ENCODE data around the gene CTSZ. TPM values are rescaled to one million over a fixed set of nuclear protein-coding genes. Genes with fewer than 3 reads are reported as not detected.

The CTSZ gene
- total and polyA plus RNA-seq, 4 donors = 11.8 to 233 (median 188) TPM

DNA sequence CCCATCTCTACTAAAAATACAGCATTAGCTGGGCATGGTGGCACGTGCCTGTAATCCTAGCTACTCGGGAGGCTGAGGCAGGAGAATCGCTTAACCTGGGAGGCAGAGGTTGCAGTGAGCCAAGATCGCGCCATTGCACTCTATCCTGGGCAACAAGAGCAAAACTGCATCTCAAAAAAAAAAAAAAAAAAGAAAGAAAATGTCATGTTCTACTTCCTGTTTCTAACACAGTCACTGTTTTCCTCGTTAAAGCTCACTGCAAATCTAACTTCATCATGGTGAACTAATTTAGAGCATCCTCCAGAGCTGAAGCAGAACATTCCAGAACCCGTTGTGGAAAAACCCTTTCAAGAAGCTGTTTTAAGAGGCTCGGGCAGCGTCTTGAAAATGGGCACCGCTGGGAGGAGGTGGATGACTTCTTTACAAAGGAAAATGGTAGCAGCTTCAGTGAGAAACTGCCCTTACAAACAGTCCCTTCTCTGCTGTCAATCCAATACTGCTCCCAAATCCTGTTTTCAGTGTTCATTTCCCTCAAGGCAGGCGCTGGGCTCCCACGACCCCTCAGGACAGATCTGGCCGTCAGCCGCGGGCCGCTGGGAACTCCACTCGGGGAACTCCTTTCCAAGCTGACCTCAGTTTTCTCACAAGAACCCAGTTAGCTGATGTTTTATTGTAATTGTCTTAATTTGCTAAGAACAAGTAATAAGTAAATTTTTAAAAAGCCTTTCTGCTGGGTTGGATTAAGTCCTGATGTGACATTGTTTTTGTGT is 12.5 kb downstream of the CTSZ start:
- peaks cover 22 to 56% (median 44%) of the 10 kb centered on the region in 4 donors for H3K4me1 ChIP-seq (ENCODE audit: control insufficient read depth in 4 of 4, insufficient read depth in 4 of 4, low read length in 3 of 4)
- TF ChIP-seq, protein P1, sequence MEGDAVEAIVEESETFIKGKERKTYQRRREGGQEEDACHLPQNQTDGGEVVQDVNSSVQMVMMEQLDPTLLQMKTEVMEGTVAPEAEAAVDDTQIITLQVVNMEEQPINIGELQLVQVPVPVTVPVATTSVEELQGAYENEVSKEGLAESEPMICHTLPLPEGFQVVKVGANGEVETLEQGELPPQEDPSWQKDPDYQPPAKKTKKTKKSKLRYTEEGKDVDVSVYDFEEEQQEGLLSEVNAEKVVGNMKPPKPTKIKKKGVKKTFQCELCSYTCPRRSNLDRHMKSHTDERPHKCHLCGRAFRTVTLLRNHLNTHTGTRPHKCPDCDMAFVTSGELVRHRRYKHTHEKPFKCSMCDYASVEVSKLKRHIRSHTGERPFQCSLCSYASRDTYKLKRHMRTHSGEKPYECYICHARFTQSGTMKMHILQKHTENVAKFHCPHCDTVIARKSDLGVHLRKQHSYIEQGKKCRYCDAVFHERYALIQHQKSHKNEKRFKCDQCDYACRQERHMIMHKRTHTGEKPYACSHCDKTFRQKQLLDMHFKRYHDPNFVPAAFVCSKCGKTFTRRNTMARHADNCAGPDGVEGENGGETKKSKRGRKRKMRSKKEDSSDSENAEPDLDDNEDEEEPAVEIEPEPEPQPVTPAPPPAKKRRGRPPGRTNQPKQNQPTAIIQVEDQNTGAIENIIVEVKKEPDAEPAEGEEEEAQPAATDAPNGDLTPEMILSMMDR (IDR thresholded peaks at IDR 0.05; ENCODE audit: low read depth, low read length, missing input control) = no peak
- TF ChIP-seq EGR1 (IDR thresholded peaks at IDR 0.05; ENCODE audit: low read depth in 2 of 2) (no peak), TAF1 (conservative IDR thresholded peaks at IDR 0.05) (no peak), ZBTB33 (IDR thresholded peaks at IDR 0.05) (no peak), HNF4G (IDR thresholded peaks at IDR 0.05) (no peak), RAD21 (IDR thresholded peaks at IDR 0.05) (no peak), YY1 (IDR thresholded peaks at IDR 0.05) (no peak), FOXA2 (IDR thresholded peaks at IDR 0.05) (no peak), REST (IDR thresholded peaks at IDR 0.05) (no peak), HNF4A (conservative IDR thresholded peaks at IDR 0.05) (no peak)
- TF ChIP-seq, protein P2, sequence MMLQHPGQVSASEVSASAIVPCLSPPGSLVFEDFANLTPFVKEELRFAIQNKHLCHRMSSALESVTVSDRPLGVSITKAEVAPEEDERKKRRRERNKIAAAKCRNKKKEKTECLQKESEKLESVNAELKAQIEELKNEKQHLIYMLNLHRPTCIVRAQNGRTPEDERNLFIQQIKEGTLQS (IDR thresholded peaks at IDR 0.05) = no peak
- no peaks in the 10 kb centered on the region for H3K9me3 ChIP-seq (ENCODE audit: control insufficient read depth in 4 of 4, low read length in 3 of 4)
- no peak overlapping the region for H3K4me3 ChIP-seq (ENCODE audit: low read depth in 1 of 3, low read length in 3 of 3)
- no peaks in the 10 kb centered on the region for H3K27me3 ChIP-seq (ENCODE audit: control insufficient read depth in 4 of 4, insufficient read depth in 4 of 4, low read length in 3 of 4)
- H3K9ac ChIP-seq (ENCODE audit: low read depth in 1 of 2, low read length in 2 of 2) = no peak overlapping the region
- 91% methylated on average over 17 of the region's 17 CpGs for WGBS
- DNase-seq (ENCODE audit: low spot score) = no peak
- peak overlapping the region; percentile 94 to 98 for H3K27ac ChIP-seq (ENCODE audit: low read depth in 1 of 2, low read length in 2 of 2)
- peaks cover 13 to 37% (median 26%) of the 10 kb centered on the region in 4 donors for H3K36me3 ChIP-seq (ENCODE audit: control insufficient read depth in 4 of 4, insufficient read depth in 3 of 4, low read depth in 1 of 4, low read length in 3 of 4)

DNA sequence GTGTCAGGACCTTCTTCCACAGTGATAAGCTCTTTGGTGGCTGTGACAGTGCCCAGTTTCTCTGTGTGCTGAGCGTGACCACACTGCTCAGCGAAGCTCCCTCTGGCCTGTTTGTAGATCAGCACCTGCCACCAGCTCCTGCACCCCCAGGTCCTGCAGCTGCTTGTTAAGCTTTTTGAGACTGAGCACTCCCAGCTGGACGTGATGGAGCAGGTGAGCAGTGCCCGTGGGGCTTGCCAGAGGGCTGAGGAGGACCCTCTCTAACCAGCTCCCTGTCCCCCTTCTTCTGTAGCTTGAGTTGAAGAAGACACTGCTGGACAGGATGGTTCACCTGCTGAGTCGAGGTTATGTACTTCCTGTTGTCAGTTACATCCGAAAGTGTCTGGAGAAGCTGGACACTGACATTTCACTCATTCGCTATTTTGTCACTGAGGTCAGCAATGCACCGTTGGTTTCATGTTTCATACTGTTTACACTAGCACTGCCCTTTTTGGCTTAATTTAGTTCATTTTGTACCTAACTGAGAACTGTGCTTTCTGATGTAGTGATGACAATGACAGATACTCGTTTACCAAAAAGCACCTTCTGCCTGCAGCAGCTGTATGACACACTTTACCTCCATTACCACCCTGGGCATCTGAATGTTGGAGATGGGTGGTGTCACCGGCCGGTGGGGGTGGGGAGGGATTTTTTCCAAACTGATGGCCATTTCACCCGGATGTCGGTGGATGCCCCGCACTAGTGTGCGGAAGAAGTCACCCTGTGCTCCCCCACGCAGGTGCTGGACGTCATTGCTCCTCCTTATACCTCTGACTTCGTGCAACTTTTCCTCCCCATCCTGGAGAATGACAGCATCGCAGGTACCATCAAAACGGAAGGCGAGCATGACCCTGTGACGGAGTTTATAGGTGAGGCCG is 13.5 kb downstream of the CTSZ start:
- H3K4me3 ChIP-seq (ENCODE audit: low read depth in 1 of 3, low read length in 3 of 3) = no peak overlapping the region
- H3K4me1 ChIP-seq (ENCODE audit: control insufficient read depth in 4 of 4, insufficient read depth in 4 of 4, low read length in 3 of 4) = peaks cover 22 to 56% (median 44%) of the 10 kb centered on the region in 4 donors
- peak overlapping the region; percentile 81 to 98 for H3K27ac ChIP-seq (ENCODE audit: low read depth in 1 of 2, low read length in 2 of 2)
- 74% methylated on average over 23 of the region's 23 CpGs for WGBS
- H3K9me3 ChIP-seq (ENCODE audit: control insufficient read depth in 4 of 4, low read length in 3 of 4) = no peaks in the 10 kb centered on the region
- DNase-seq (ENCODE audit: low spot score) = no peak
- H3K36me3 ChIP-seq (ENCODE audit: control insufficient read depth in 4 of 4, insufficient read depth in 3 of 4, low read depth in 1 of 4, low read length in 3 of 4) = peaks cover 15 to 36% (median 26%) of the 10 kb centered on the region in 4 donors
- no peak overlapping the region for H3K9ac ChIP-seq (ENCODE audit: low read depth in 1 of 2, low read length in 2 of 2)
- no peaks in the 10 kb centered on the region for H3K27me3 ChIP-seq (ENCODE audit: control insufficient read depth in 4 of 4, insufficient read depth in 4 of 4, low read length in 3 of 4)
- peak in 1 of 2 donors; percentile 55 for TF ChIP-seq RXRA (IDR thresholded peaks at IDR 0.05)
- TF ChIP-seq, protein P1 (IDR thresholded peaks at IDR 0.05; ENCODE audit: low read depth, low read length, missing input control) = no peak
- TF ChIP-seq FOXA1 (IDR thresholded peaks at IDR 0.05) = no peak
- TF ChIP-seq FOXA2 (IDR thresholded peaks at IDR 0.05) = peak; percentile 61
- TF ChIP-seq TAF1 (conservative IDR thresholded peaks at IDR 0.05) = no peak
- no peak for TF ChIP-seq MAX (IDR thresholded peaks at IDR 0.05)
- TF ChIP-seq GABPA (IDR thresholded peaks at IDR 0.05 in 1 of 2, conservative IDR thresholded peaks at IDR 0.05 in 1 of 2) = no peak
- TF ChIP-seq YY1 (IDR thresholded peaks at IDR 0.05) = no peak
- no peak for TF ChIP-seq ZBTB33 (IDR thresholded peaks at IDR 0.05)
